Glutamatergic neuron (in vitro differentiated cells): ENCODE results near the gene NRXN3. TPM values are rescaled to one million over a fixed set of nuclear protein-coding genes. Genes with fewer than 3 reads are reported as not detected.
A peak's percentile ranks its signal among the peaks of the same experiment; 100 is the strongest.

Experiments
- DNase-seq: peaks from one replicate; pipeline ENCODE4 v3.0.0; 2022
- H3K27ac Mint-ChIP-seq: one replicate; pipeline ENCODE4 v1.8.0; 2020; ENCODE audit warnings: mild to moderate bottlenecking, mixed read lengths, inconsistent platforms; ENCODE audit not compliant: unreplicated experiment
- H3K27me3 Mint-ChIP-seq: one replicate; pipeline ENCODE4 v1.8.0; 2020; ENCODE audit warnings: mild to moderate bottlenecking, moderate library complexity, mixed read lengths, inconsistent platforms; ENCODE audit not compliant: unreplicated experiment
- H3K36me3 Mint-ChIP-seq: one replicate; pipeline ENCODE4 v1.8.0; 2020; ENCODE audit warnings: mild to moderate bottlenecking, mixed read lengths, inconsistent platforms; ENCODE audit not compliant: unreplicated experiment
- H3K4me1 Mint-ChIP-seq: one replicate; pipeline ENCODE4 v1.8.0; 2020; ENCODE audit warnings: mild to moderate bottlenecking, low read depth, mixed read lengths, inconsistent platforms; ENCODE audit not compliant: unreplicated experiment
- H3K4me3 Mint-ChIP-seq: one replicate; pipeline ENCODE4 v1.8.0; 2020; ENCODE audit warnings: mild to moderate bottlenecking, mixed read lengths, inconsistent platforms; ENCODE audit not compliant: unreplicated experiment
- H3K9me3 Mint-ChIP-seq: one replicate; pipeline ENCODE4 v1.8.0; 2020; ENCODE audit warnings: mild to moderate bottlenecking, moderate library complexity, mixed read lengths, inconsistent platforms; ENCODE audit not compliant: unreplicated experiment
- CTCF ChIP-seq: fragments of 200-600 bp; sonication (generic); IDR thresholded peaks from one replicate; pipeline ENCODE4 v1.5.0; 2021; ENCODE audit not compliant: partially characterized antibody, unreplicated experiment
- total RNA-seq: library from RNA; stranded (reverse); fragmentation: NEBNext Ultra II Directional; extraction: Animal tissue kit (Norgen Biotek cat#: 25700); gene quantifications from one replicate; pipeline ENCODE4 v1.2.1, GENCODE V29; 2021; ENCODE audit not compliant: unreplicated experiment

NRXN3 gene
- total RNA-seq, 1 donor from 2014 or later = 1.2 TPM

GRCh38 chr14:79482825-79483224, 1312.7 kb downstream of the NRXN3 start:
- TF ChIP-seq CTCF = no peak
- Mint-ChIP-seq H3K9me3 (peaks cover 2% of the 10 kb centered on the region), H3K27me3 (peaks cover 2% of the 10 kb centered on the region), H3K27ac (no peak overlapping the region), H3K36me3 (no peaks in the 10 kb centered on the region), H3K4me3 (no peak overlapping the region), H3K4me1 (peaks cover 7% of the 10 kb centered on the region)
- no peak for DNase-seq

- peaks cover 2% of the 10 kb centered on the region for H3K9me3 Mint-ChIP-seq
- H3K27ac Mint-ChIP-seq = no peak overlapping the region
- H3K4me3 Mint-ChIP-seq = no peak overlapping the region
- H3K4me1 Mint-ChIP-seq = peaks cover 15% of the 10 kb centered on the region
- TF ChIP-seq CTCF = no peak
- H3K27me3 Mint-ChIP-seq = no peaks in the 10 kb centered on the region
- no peak for DNase-seq
- H3K36me3 Mint-ChIP-seq = no peaks in the 10 kb centered on the region
Observed at GRCh38 chr14:79483477-79484388, 1313.6 kb downstream of the NRXN3 start.

DNA sequence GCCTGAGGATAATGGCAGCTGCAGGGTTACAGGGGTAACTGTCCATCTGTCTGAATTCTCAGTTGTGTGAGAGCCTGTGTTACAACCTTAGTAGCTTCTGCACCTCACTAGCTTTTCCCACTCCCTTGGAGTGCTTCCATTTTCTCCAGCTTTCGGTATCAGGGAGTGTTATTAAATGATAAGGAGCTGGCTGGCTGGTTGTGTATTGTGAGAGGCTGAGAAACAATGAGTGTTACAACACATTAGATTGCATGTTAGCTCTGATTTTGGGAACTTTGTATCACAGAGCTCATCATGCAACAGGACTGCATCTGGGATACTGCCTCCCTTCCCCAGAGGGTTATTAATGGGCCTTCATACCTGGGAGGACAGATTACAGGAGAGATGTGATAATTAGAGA, 1317.5 kb downstream of the NRXN3 start:
- DNase-seq = no peak
- TF ChIP-seq CTCF = no peak
- Mint-ChIP-seq H3K27me3 (no peaks in the 10 kb centered on the region), H3K4me3 (no peak overlapping the region), H3K36me3 (no peaks in the 10 kb centered on the region), H3K4me1 (peaks cover 15% of the 10 kb centered on the region), H3K9me3 (no peaks in the 10 kb centered on the region), H3K27ac (peak overlapping the region; percentile 24)

- Mint-ChIP-seq H3K9me3 (no peaks in the 10 kb centered on the region), H3K4me3 (no peak overlapping the region), H3K27me3 (no peaks in the 10 kb centered on the region), H3K4me1 (peaks cover 25% of the 10 kb centered on the region), H3K36me3 (no peaks in the 10 kb centered on the region), H3K27ac (no peak overlapping the region)
- no peak for DNase-seq
- no peak for TF ChIP-seq CTCF
Observed at GRCh38 chr14:79491161-79491560, 1321.0 kb downstream of the NRXN3 start.

DNA sequence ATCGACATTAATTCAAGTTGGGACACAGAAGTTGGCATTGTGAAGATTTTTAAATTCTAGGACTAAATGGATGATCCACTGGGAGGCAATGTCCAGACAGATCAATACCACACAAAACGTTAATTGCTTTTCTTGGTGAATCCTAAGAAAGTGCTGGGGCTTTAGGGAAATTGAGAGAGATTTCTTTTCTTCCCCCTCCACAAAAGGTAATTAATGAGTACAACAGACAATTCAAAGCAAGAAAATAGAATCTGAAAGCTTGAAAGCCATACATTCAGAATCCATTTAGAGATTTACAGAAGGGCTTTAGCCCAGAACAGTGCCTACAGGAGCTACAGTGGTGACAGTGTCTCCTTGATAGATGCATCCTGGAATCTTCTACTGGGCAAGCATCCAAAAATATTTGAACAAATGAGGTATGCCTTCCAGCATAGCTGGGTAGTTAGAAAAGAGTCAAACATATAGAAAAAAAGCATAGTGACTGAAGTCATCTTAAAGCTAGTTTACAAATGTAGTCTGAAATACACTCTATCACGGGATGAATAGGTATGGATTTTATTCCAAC, 1323.0 kb downstream of the NRXN3 start:
- Mint-ChIP-seq H3K27ac (no peak overlapping the region), H3K9me3 (no peaks in the 10 kb centered on the region), H3K27me3 (no peaks in the 10 kb centered on the region), H3K4me1 (peaks cover 15% of the 10 kb centered on the region), H3K36me3 (no peaks in the 10 kb centered on the region), H3K4me3 (no peak overlapping the region)
- no peak for TF ChIP-seq CTCF
- no peak for DNase-seq
